HG03558 (cell line): Measurements from ENCODE around the gene RALGAPB.

ENCODE experiments used
- ATAC-seq: cut with Tn5 transposase; IDR thresholded peaks from one replicate; pipeline ENCODE4 v1.9.1; 2021; ENCODE audit warnings: moderate number of reproducible peaks; ENCODE audit not compliant: unreplicated experiment; ENCODE audit errors: extremely low read depth

Gene RALGAPB

DNA sequence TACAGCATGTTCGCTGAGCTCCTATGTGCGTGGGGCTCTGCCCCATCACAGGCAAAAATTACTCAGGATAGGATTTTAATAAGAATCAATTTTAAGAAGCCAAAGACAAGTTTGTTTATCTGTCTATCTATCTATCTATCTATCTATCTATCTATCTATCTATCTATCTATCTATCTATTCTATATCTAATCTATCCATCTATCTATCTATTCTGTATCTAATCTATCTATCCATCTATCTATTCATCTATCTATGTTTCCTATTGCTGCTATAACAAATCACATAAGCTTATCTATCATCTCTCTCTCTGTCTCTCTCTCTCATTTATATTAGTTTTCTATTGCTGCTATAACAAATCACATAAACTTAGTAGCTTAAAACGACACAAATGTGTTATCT, 130.6 kb downstream of the RALGAPB start:
- no peak for ATAC-seq

DNA sequence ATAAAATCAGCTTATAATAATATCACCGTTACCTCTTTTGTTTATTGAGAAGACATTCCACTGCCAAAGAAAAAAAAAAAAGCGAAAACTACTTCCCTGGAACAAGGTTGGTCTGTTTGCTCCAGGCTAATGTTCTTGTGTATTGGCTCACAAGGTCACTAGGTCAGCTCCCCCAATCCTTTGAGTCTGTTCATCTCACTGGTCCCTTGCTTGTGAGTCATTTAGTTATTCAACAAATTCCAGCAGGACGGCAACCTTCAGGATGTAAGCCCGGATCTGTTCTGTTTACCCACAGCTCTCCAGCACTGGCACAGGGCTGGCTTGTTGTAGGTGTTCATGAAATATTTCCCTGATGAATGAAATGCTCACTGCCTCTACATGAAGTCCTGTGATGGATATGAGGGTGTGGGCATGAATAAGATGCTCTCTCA, 132.2 kb downstream of the RALGAPB start:
- ATAC-seq, result no peak

GRCh38 chr20:38607351-38607750, 134.7 kb downstream of the RALGAPB start:
- no peak for ATAC-seq

DNA sequence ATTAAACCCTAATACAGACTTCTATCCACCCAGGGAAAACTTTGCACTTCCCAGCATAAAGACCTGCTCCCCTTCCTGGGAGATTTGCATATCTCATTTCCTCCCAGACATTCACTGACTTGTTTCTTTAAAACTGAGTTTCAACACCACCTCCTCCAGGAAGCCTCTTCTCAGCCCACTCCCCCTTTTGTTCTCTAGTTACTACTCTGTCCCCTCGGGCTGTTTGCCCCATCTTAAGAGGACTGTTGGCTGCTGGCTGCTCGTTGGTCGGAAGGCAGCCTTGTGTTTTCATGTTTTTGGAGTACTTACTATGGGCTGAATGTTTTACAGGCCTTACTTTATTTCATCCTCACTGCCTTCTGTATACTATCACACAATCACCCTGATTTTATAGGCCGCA, 135.5 kb downstream of the RALGAPB start:
- no peak for ATAC-seq

GRCh38 chr20:38609815-38610214, 137.2 kb downstream of the RALGAPB start:
- ATAC-seq, result no peak

- ATAC-seq, result no peak
These were observed 137.9 kb downstream of the RALGAPB start for GRCh38 chr20:38610521-38610920.

- ATAC-seq, result no peak
These were observed 140.3 kb downstream of the RALGAPB start for GRCh38 chr20:38612751-38613515.

- no peak for ATAC-seq
These were observed 142.6 kb downstream of the RALGAPB start for GRCh38 chr20:38615283-38615682.

DNA sequence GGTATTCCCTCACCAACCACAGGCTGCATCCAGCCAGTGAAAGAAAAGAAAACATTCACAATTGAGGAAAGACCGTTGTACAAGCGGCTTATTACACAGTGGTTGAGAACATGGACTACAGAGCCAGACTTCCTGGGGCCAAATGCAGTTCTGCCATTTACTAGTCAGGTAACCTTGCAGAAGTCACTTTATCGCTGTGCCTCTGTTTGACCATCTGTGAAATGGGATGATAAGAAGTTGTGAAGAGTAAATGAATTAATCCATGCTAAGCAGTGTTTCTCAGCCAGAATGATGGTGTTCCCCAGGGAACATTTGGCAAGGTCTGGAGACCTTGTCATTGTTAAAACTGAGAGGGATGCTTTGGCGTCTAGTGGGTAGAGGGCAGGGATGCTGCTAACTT, 143.8 kb downstream of the RALGAPB start:
- no peak for ATAC-seq

DNA sequence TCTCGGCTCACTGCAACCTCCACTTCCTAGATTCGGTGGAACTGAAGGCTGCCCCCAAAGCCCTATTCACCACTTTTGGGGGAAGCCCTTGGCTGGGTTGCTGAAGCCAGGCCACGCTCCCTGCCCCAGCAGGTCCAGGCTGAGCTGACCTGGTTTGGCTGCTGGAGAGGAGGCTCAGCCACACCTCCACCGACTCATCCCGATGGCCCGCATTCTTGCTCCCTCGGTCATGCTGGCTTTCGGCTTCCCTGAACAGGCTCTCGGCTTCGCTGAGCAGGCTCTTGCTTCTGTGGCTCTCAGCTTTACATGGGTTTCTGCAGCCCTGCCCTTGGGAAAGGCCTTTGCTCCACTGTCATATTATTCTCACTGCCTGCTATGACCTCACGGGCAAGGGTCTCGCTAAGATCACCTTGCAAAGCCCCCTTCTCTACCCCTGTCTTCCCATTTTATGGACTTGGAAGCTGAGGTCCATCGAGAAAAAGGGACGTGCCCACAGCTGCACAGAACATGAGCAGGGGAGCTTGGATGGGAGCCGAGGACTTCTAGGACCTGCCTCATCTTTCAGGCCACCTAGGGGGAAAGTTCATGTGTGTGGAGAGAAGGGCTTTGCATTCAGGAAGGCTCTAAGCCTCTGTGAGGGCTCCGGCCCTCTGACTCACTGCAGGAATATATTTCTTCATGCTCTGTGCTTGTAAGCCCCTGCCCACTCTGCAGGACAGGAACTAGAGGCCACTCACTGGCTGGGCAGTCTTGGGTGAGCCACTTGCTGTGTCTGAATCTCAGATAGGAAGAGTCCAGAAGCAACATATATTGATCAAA, 144.6 kb downstream of the RALGAPB start:
- ATAC-seq, result no peak

GRCh38 chr20:38617830-38618196, 145.2 kb downstream of the RALGAPB start:
- ATAC-seq, result no peak

DNA sequence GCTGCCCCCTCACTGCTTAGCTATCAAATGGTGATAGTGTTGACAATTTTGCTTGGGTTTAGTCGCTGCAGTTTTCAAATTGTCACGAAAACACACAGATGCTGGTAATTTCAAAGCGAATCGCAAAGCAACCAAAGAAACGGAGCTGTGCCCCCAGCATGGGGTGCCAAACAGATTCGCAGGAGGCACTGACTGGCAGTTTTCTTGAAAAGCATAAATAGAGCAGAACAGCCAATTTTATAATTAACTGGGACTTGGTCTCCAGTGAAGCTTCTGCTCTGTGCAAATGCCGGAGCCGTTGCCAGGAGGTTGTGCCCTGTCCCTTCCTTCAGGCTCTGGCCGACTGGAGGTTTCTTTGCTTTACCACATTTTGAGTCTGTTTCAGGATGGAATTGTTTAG, 147.8 kb downstream of the RALGAPB start:
- no peak for ATAC-seq

- ATAC-seq, result no peak
These were observed 150.4 kb downstream of the RALGAPB start for GRCh38 chr20:38623061-38623460.

- no peak for ATAC-seq
These were observed 151.4 kb downstream of the RALGAPB start for GRCh38 chr20:38624084-38624483.

- ATAC-seq, result no peak
These were observed 153.3 kb downstream of the RALGAPB start for GRCh38 chr20:38625896-38626295.

GRCh38 chr20:38626921-38627659, 154.4 kb downstream of the RALGAPB start:
- ATAC-seq, result no peak
